NCI-H1417 (cell line): ENCODE measurements around the gene SLC25A26.
A peak's percentile ranks its signal among the peaks of the same experiment; 100 is the strongest.

Experiments
- DNase-seq, 3 experiments: peaks; one replicate each; lab custom pipeline; 2025; lab: John Stamatoyannopoulos, UW

SLC25A26 gene

DNA sequence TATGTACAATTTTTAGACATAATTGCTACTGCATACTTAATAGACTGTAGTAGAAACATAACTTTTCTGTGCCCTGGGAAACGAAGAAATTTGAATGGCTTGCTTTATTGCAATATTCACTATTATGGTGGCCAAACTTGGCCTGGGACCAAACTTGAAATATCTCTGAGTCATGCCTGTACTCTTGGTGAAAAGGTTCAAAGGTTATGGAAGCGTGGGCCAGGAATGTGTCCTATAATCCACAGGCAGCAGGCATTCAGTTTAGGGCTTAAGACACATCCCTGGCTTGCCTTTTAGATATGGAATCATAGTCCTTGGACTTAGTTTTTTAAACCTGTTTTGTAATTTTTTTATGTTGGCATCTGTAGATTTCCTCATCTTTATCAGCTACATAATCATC lies 155.8 kb downstream of the SLC25A26 start:
- no peak for DNase-seq

DNA sequence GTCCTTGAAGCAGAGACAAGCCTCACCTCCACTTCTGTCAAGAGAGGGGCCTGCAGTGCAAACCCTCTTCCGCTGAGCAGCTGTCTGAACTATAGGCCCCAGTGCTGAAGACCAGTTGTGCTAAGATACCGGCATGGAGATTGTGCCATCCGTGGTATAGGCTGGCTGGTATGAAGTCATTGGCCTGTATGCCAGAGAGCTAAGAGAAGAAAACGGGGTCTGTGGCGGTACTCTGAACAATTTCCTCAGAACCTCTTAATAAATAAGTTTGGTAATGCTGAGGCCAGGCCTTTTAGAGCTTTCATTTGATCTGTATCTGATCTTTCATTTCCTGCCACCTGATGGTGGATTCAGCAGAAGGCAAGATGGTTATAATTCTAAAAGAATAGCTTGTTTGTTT lies 157.0 kb downstream of the SLC25A26 start:
- no peak for DNase-seq

- peak in 1 of 3 experiments; percentile 12 for DNase-seq
Observed at GRCh38 chr3:66378256-66378655, 157.5 kb downstream of the SLC25A26 start.

GRCh38 chr3:66379565-66379964 lies 158.8 kb downstream of the SLC25A26 start:
- no peak for DNase-seq

GRCh38 chr3:66380200-66380932 lies 159.6 kb downstream of the SLC25A26 start:
- DNase-seq: no peak

- no peak for DNase-seq
Observed at GRCh38 chr3:66381626-66382025, 160.8 kb downstream of the SLC25A26 start.

GRCh38 chr3:66382142-66382541 lies 161.3 kb downstream of the SLC25A26 start:
- no peak for DNase-seq

GRCh38 chr3:66383023-66383422 lies 162.2 kb downstream of the SLC25A26 start:
- no peak for DNase-seq

DNA sequence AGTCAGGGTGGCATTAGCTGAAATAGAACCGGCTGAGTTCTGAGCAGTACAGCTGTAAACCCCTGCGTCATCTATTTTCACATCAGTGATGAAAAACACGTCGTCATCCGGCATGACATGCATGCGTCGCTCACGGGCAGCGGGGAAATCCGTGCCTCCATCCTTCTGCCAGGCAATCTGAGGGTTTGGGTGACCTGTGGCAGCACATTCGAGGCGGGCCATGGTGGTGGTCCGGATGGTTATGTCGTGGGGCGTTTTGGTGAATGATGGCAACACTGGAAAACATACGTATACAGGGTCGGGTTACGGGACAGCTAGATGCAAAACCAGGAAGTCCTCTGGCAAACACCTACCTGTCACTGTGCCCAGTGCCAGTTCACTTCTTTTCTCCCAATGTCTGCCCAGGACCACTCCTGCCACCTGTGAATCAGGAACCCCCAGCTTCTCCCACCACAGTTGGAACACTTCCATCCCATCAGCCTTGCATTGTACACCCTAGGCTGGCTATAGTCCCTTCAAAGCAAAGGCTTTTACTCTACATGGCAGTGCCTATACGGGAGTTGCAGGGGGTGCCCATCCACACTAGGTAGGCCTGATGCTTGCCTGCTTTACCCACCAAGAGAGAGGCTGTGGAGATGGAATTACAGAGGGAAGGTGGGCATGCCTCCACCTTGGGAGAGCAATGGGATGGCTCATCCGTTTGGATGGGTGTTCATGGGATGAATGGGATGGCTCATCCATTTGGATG lies 163.4 kb downstream of the SLC25A26 start:
- no peak for DNase-seq

DNA sequence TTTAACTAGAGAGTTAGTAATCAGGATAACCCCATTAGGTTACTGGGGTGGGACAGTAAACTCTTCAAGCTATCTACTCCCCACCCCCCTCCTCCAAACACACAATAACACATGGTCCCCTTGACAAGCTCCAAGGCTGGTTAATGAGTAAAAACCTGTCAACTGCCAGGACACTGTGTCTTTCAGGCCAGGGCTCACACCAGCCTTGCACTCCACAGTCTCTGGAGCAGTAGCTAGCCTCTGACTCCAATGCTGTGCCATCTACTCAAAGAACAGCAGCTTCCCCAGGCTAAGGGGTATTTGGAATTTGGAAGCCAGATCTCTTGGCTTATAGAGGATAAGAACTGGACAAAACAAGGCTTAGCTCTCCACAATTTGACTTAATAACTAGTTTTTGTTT lies 164.3 kb downstream of the SLC25A26 start:
- no peak for DNase-seq

DNA sequence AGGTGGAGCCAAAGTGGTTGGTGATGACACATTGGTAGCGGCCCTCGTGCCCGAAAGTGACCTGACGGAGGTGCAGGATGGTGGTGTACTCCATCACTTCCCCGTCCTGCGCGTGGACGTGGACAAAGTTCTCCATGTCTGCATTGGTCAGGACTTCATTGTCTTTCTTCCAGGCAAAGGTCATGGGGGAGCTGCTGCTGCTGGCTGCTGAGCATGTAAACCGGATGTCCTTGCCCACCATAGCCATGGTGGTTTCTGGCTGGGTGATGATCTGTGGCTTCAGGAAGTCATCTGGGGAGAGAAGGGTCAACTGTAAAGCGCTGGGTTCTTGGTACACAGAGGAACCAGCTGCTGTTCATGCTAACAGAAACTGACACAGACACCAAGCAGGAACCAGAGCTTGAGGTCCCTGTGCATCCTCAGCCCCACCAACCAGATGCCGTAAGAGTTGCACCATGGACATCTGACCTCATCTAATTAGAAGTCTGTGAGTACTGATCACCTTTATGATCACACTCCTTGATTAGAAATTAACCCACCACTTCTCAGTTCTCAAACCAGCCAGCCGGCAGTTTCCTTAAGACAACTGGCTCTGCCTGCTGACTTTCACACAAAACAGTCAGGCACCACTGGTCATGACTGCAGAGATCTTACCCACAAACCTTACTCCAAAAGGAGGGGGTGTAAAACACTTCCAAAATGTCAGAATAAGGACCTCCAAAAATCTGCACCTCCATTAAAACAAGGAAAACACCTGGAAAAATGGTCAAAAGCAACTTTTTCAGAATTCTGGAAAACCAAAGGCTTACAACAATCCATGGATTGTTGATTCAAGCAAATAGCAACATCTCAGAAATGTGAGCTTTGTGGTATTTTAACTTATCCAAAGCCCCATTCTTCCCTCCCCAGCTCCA lies 165.5 kb downstream of the SLC25A26 start:
- DNase-seq: no peak

GRCh38 chr3:66386925-66387650 lies 166.3 kb downstream of the SLC25A26 start:
- DNase-seq: no peak

- no peak for DNase-seq
Observed at GRCh38 chr3:66390013-66390412, 169.2 kb downstream of the SLC25A26 start.

GRCh38 chr3:66392512-66392911 lies 171.7 kb downstream of the SLC25A26 start:
- no peak for DNase-seq

DNA sequence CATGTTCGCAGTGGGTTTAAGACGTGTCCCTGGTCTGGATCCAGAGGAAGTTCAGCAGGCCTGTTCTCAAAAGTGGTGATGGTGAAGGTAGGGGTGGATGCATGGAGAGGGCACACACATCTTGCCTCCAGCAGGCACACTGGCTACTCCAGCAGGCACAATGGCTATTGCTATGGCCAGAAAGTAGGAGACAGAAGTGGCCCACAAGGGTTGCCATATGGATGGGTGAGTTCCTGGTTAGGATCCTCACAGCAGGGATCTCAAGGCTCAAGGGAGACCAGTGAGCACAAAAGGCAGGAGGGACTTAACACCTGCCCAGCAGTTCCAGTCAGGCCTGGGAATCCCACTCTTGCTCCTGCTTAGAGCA lies 172.1 kb downstream of the SLC25A26 start:
- DNase-seq: no peak

DNA sequence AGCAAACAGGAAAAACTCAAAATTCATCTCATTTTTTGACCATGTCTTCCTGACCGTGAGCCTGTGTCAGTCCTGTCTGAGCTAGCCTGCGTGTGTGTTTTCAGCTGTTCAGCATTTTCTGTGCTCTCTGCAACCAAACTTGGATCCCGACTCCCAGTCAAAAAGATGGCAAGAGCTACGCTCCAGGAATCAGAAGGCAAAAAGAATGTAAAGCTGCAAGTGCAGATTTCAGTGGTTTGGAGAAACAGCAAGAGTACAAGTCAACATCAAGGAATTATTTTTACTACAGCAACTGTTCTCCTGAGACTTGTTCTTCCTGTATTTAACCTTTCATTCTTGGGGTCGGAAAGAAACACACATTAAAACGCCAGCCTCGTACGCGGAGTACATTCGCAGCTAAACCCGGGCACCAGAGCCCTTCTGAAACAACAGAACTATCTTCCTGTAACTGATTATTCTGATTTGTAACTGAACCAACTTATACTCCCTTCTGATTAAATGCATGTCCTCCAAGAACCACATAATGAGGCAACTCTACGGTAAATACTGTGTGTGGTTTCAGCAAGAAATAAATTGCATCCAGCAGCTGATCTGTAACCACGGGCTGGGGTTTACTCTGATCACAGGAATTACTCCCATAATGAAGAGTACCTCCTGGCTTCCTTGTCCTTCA lies 172.7 kb downstream of the SLC25A26 start:
- DNase-seq: no peak

DNA sequence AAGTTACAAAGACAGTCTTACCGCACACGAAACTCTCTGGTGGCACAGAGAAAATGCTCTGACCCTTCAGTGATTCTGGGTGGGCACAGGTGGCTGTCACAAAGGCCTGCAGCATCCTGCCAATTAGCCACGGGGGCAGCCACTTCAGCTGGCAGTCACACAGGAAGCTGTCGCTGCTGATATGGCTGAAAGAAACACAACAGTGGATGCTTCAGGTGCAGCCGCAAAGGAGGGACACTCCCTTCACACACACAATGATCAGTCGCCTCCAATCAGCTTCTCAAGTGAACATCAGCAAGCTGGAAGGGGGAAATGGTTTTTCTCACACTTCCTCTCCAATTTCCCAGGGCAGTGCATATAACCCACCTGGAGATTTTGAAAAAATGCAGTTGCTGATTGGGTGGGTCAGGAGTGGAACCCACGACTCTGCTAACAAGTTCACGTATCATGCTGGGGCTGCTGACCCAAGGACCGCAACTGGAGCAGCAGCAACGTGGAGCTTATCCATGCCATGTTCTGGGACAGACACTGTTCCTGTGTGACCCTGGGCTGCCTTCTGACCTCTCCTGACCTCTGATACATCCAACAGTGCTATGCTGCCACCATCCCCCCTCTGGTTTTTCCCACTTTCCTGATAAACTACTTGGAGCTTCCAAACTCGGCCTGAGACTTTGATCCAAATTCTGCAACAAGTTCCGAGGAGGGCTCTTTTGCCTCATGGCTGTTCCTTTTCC lies 173.4 kb downstream of the SLC25A26 start:
- DNase-seq: peak in 2 of 3 experiments; percentile 11 to 32

GRCh38 chr3:66394753-66395249 lies 174.0 kb downstream of the SLC25A26 start:
- no peak for DNase-seq

- DNase-seq: no peak
Observed at GRCh38 chr3:66395635-66396034, 174.8 kb downstream of the SLC25A26 start.

GRCh38 chr3:66396161-66396760 lies 175.5 kb downstream of the SLC25A26 start:
- no peak for DNase-seq
